NCI-H226 (cell line): ENCODE measurements around the gene HPD.
"Not testable (repeated sequence)": the region's sequence is repeated elsewhere in the genome, so short reads cannot be mapped to it uniquely, and the experiment has no call there.

ENCODE experiments used
- DNase-seq: peaks from one replicate; pipeline ENCODE4 v3.0.0-alpha.2; 2015

HPD gene

DNA sequence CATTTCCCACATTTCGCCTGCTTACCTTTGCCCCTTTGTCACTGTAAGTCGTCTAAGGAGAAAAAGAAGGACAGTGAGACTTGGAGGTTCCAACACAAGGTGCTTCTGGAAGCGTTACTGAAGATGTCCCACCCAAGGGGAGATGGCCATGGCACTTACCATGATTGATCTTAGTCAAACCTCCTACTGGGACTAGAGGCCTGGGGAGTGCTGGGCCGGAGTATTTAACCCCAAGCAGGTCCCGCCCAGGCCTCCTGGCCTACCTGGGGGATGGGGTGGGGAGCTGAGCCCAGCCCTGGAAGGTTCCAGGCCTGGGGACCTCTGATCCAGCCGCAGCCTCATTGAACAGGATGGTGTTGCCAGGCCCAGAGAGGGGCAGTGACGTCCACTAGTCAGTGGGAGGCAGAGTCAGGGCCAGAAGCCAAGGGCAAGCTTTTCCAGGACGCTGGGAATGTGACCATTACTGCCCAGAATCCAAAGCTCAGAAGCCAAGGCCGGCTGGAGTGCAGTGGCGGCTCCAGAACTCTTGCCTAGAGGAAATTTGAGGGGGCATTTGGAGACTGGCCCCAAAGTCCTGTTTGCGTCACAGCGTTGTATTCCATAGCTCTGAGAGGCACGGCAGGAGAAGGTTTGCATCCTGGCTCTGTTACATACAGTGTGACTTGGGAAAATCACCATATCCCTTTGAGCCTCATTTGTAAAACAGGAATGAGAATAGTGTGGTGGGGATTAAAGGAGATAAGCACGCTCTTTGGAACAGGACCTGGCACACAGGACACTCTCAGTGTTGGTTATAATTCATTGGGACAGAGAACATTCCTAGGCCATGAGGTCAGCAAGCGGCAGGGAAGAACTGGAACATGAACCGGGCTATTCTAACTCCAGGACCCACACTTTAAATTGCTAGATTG, at the start of gene HPD:
TSS of gene HPD (minus strand) at position 198 of the 911 bp plus-strand sequence. CDS start at position 162, 36 bp downstream.
- peak; percentile 65 for DNase-seq

GRCh38 chr12:121905746-121906145, 47.1 kb upstream of the HPD start:
- no peak for DNase-seq

DNA sequence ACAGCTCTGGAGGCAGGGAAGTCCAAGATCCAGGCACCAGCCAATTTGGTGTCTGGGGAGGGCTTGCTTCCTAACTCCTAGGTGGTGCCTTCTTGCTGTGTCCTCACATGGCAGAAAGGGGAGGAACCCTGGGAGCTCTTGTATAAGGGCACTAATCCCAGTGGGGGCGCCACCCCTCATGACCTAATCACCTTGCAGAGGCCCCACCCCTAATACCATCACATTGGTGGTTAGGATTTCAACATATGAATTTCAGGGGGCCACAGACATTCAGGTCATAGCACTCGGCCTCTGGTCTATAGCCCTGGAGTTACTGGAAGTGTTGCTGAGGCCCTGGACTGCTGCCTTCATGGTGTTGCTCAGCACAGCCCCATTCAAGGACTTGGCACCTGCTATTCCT, 44.5 kb upstream of the HPD start:
- DNase-seq, result no peak

DNA sequence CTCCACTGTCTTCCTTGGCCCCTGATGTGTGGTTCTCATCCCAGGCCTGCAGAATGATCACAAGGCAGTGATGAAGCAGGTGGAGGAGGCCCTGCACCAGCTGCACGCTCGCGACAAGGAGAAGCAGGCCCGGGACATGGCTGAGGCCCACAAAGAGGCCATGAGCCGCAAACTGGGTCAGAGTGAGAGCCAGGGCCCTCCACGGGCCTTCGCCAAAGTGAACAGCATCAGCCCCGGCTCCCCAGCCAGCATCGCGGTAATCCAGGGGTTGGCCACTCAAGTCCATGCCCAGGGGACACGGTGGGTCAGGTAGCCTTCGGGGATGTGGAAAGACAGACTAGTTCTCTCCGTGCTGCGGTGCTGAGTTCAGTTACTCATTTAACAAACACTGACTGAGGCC, 40.9 kb upstream of the HPD start:
- no peak for DNase-seq

- no peak for DNase-seq
These were observed 39.6 kb upstream of the HPD start for GRCh38 chr12:121898287-121898686.

DNA sequence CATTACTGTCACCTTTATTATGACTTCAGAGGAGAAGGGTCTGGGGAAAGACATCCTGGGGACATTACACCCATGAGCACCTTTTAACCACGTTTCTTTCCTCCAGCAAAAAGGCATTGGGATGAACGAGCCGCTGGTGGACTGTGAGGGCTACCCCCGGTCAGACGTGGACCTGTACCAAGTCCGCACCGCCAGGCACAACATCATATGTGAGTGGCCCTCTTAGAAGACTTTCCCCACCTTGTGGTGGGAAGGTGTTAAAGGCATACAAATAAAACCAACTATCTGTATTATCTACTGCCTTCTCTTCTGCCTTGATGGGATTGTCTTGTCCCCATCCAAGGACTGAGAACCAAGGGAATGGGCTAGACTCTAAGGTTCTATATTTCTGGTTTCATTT, 36.0 kb upstream of the HPD start:
- peak; percentile 36 for DNase-seq

GRCh38 chr12:121893961-121894460, 35.4 kb upstream of the HPD start:
- DNase-seq, result peak; percentile 44

GRCh38 chr12:121892673-121893561, 34.3 kb upstream of the HPD start:
- DNase-seq, result no peak

DNA sequence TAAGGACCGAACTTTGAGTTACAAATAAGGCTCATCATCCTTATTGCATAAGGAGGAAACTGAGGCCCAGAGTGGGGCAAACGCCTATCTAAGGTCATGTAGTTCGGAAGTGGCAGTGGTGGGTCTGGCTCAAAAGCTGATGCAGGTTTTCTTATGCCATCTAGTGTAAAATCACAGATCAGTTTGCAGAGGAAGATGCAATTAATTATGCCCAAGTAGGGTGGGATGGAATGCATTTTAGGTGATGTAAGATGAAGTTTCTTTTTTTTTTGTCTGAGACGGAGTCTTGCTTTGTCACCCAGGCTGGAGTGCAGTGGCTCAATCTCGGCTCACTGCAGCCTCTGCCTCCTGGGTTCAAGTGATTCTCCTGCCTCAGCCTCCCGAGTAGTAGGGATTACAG, 31.0 kb upstream of the HPD start:
- DNase-seq, result not testable (repeated sequence)

GRCh38 chr12:121889274-121889624, 30.6 kb upstream of the HPD start:
- no peak for DNase-seq

DNA sequence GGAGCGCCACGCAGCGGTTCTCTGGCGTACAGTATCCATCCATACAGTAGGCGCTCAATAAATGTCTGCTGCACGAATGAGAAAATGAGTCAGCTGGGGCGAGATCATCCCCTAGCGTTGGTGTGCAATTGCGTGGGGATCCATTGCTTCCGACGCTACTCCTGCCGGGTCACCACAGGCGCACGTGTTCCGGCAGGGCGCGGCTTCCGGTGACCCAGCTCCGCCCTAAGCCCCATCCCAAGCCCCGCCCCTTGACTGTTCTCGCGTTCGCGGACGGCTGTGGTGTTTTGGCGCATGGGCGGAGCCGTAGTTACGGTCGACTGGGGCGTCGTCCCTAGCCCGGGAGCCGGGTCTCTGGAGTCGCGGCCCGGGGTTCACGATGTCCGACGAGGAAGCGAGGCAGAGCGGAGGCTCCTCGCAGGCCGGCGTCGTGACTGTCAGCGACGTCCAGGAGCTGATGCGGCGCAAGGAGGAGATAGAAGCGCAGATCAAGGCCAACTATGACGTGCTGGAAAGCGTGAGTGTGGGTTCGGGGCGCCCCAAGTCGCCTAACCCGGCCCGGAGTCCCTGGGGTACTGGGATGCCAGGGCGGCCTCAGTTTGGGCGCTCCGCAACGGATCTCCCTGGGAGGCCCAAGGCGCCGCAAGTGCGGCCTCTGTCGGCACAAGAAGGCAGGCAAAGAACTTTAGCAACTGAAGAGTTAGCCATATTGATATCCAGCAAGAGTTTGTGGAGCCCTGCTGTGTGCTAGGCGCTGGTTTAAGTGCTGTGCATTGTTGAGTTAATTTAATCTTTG, 30.0 kb upstream of the HPD start, which contains the start of gene PSMD9:
TSS of gene PSMD9 (plus strand) at position 313 of the 796 bp plus-strand sequence. CDS start at position 380, 67 bp downstream.
- DNase-seq, result peak; percentile 96

DNA sequence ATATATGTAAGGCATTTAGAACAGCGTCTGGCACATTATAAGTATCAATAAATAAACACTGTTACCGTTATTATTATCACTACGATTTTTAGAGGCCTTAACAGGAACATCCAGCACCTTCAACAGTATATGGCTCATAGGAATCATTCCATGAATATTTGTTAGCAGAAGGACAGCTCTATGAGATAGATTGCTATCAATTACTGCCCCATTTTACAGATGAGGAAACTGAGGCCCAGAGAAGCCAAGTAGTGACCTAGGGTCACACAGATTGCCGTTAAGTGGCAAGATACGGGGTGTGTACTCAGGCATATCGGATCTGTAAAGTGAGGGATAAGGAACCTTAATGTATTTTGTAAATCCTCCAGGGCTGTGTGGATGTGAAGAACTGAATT, 29.4 kb upstream of the HPD start:
- DNase-seq, result no peak

- not testable (repeated sequence) for DNase-seq
These were observed 26.5 kb upstream of the HPD start for GRCh38 chr12:121885129-121885528.

- no peak for DNase-seq
These were observed 24.6 kb upstream of the HPD start for GRCh38 chr12:121883315-121883660.

DNA sequence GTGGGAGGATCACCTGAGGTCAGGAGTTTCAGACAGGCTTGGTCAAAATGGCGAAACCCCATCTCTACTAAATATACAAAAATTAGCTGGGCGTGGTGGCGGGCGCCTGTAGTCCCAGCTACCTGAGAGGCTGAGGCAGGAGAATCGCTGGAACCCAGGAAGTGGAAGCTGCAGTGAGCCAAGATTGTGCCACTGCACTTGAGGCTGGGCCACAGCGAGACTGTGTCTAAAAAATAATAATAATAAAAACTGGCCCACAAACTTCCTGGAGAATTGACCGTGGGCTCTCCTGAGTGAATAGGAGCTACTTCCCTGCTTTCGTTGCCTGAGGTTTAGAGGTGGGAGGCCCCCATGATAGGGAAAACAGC, 17.4 kb upstream of the HPD start:
- DNase-seq, result not testable (repeated sequence)

DNA sequence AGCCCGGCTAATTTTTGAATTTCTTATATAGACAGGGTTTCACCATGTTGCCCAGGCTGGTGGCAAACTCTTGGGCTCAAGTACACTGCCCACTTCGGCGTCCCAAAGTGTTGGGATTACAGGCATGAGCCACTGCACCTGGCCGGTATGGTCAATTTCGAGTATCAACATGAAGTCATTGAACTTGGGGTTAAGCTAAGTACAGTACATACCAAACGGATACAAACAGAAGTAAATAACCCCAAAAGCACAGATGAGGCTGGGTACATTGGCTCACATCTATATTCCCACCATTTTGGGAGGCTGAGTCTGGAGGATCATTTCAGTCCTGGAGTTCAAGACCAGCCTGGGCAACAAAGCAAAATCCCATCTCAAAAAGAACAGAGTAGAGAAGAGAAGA, 16.9 kb upstream of the HPD start:
- no peak for DNase-seq

DNA sequence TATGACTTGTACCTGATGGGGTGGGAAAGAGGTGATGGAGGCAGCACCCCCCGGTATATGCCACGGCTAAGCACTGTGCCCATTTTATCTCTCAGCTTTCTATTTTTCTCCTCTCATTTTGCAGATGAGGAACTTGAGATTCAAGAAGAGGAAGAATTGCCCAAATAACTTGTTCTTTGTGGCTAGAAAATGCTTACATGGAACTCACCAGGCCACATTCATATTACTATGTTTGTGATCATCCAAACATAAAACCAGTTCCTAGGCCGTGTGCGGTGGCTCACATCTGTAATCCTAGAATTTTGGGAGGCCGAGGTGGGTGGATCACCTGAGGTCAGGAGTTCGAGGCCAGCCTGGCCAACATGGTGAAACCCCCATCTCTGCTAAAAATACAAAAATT, 15.4 kb upstream of the HPD start:
- DNase-seq, result no peak

DNA sequence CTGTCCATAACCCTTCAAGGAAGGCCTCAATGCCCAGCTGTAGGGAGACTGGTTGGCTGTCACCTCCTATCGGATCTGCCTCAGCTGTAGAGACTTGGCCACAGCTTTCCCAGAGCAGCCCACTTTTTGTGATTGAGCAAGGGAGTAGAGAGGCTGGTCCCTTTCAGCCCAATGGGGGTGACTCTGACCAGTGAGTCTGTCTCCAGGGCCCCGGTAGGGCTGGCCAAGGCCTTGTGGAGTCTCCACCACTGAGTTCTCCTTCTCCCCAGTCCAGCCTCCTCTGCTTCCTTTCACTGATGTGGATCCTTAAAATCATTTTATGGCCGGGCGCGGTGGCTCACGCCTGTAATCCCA, 14.5 kb upstream of the HPD start:
- no peak for DNase-seq

DNA sequence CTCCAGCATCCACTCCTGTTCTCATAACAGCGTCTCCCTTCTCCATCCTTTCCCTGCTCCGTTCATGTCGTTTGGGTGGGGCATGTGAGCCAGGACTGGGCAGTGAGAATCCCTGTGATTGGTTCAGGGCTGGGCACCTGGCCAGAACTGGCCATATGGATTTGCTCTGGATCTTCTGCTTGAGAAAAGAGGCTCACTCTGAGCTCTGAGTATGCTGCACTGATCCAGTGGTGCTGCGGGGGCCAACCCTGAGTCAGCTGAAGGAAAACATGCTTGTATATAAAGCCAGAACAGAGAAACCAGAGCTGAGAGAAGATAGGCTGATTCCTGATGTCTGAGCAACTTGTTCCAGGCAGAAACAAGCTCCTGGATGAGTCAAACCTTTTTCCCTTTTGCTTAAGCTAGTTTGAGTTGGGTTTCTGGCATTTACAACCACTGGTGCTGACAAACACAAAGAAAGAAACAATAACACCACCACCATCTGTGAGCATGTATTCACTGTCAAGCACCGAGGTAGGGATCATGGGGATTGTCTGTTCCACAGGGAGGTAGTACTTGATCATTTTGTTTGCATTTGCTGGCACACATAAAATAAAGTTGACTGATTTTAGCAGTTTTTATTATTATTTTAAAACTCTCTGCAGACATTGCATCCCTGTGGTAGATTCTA, 14.0 kb upstream of the HPD start:
- peak; percentile 76 for DNase-seq

- no peak for DNase-seq
These were observed 12.8 kb upstream of the HPD start for GRCh38 chr12:121871467-121871866.

GRCh38 chr12:121869229-121869628, 10.6 kb upstream of the HPD start:
- DNase-seq, result not testable (repeated sequence)

DNA sequence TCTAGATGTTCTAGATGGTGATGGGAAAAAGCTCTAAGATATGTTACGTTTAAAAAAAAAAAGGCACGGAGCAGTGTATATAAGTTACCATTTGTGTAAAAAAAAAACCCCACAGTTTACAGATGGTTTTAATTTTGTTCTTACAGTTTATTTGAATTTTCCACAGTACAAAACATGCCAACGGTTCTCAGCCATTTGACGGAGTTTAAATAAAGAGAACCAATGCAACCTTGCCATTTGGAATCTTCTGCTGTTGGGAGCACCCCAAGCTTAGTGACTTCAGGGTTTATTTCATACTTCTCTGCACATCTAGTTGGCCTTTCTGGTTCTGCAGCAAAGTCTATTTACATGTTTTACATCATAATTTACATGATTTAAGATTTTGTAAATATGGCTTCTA, 7.7 kb upstream of the HPD start:
- no peak for DNase-seq
